GM19043 (cell line): ENCODE data around the gene MAP3K13.
A peak's percentile ranks its signal among the peaks of the same experiment; 100 is the strongest.

Experiments used
- ATAC-seq: cut with Tn5 transposase; IDR thresholded peaks from one replicate; pipeline ENCODE4 v1.9.1; 2021; ENCODE audit warnings: low read depth; ENCODE audit not compliant: unreplicated experiment

The MAP3K13 gene, protein sequence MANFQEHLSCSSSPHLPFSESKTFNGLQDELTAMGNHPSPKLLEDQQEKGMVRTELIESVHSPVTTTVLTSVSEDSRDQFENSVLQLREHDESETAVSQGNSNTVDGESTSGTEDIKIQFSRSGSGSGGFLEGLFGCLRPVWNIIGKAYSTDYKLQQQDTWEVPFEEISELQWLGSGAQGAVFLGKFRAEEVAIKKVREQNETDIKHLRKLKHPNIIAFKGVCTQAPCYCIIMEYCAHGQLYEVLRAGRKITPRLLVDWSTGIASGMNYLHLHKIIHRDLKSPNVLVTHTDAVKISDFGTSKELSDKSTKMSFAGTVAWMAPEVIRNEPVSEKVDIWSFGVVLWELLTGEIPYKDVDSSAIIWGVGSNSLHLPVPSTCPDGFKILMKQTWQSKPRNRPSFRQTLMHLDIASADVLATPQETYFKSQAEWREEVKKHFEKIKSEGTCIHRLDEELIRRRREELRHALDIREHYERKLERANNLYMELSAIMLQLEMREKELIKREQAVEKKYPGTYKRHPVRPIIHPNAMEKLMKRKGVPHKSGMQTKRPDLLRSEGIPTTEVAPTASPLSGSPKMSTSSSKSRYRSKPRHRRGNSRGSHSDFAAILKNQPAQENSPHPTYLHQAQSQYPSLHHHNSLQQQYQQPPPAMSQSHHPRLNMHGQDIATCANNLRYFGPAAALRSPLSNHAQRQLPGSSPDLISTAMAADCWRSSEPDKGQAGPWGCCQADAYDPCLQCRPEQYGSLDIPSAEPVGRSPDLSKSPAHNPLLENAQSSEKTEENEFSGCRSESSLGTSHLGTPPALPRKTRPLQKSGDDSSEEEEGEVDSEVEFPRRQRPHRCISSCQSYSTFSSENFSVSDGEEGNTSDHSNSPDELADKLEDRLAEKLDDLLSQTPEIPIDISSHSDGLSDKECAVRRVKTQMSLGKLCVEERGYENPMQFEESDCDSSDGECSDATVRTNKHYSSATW

DNA sequence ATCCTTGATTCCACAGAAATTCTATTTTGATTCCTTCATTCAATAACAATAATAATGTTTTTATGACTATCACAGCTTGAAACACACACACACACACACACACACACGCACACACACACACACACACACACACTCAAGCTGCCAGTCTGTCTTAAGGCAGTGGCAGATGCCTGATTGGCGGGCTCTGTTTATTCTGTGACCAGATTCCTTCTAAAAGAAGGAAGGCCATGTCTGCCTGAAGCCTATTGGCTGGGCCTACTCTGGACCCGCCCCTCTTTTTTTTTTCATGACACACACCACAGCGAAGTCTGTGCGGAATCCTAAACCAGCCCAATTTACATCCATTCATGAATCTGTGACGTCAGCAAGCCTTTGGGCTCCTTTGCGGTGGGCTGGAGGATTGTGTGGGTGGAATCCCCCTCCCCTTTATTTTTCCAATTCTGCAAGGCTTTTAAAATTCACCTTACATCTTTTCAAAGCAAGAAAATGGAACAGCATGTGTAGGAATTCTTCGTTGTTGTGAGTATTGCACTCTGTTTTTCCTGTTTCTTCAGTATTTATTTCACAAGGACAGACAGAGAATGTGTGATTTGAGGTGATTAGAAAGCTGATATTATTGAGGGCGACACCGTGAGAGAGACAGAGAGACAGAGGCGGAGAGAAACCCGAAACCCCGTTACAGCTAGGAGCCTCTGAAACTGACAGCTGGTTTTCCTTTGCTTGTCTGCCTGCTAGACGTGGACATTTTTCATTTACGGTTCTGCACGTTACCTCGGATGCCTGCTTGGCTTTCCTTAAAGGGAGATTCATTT lies at the start of gene MAP3K13:
Gene MAP3K13, plus strand, starts transcription at position 287 of the 812 bp plus-strand sequence. CDS start 65,446 bp downstream, outside the sequence.
- peak; percentile 98 for ATAC-seq

DNA sequence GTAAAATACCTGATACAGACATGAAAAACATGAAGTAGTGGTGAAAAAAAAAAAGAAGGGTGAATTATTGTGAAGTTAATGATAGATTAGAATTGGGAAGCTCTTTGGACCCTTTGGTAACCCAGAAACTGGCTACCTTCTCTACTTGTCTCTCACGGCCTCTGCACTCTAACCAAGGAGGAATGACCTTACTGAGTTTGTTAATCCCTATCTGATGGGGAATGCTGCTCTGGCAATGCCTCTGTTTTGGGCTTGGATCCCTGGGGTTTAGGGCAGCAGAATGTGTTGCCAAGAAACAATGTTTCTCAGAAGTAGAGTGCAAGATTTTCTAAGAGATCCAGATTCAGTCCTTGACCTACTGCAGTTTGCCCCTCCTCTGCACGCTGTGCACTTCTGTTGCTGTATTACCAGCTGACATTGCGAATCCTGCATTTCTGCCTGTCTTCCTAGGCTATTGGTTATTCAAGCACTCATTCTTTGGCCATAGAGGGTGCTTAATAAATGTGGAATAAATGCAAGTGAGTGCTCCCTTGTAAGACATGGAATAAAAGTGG lies 49.2 kb upstream of the MAP3K13 start:
- ATAC-seq, result no peak

DNA sequence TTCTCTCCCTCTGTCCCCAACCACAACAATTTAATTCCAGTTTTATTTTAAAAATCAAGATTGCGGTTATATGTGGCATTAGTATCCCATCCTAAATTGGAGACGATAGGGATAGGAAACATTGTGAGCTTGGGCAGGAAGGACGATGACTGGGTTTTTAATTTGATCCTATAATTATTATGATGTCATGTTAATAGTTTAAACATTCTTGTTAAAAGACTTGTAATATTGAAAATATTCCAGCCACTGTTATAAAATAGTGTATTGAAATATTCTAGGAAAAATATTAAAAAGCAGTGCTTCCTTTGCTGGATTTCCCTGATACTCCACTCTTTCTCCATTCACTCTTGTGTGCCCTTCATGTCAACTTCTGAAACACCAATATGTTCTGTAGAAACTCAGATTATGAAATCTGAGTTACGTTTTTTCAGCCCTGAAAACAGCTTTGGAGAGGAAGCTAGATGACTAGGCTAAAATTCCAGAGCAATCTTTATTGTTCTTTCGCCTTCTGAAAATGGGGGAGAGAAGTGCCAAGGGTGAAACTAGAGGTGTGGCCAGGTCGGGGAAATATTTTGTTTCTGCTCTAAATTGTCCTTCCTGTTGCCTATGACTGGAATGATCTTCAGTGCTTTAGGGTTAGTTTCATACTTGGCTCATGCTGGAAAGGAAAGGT lies 46.1 kb upstream of the MAP3K13 start:
- no peak for ATAC-seq

DNA sequence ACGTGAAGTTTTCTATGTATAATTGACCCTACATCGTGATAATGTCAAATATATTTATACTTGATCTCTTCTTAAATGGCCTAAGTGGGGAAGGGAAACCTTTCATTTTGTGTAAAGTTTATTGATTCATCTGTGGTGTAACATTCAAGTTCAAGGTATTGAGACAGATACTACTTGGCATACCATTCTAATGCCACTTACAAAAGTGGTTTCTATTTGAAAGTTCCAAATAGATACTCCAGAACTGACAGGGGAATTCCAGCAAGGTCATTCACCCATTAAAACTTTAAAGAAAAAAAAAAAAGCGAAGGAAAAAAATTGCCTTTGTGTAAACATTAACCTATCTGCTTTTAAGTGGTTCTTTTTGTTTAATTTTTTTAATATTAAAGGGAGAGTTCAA lies 45.3 kb upstream of the MAP3K13 start:
- no peak for ATAC-seq

DNA sequence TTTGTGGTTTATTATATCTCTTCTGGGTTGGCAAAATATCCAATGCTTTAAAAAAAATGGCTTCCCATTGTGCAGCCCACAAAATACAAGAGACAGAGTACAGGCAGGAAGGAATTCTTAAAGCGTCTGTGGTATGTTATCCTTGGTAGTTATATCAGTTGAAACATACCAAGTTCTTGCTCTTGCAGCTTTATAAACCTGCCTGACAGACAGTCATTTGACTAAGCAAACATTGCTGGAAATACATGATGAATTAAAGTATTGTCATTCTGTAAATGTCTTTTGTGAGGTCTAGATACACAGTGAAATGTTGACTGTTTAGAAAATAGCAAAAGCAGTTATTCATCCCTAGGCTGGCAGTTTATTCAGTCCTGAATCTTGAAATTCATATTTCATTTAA lies 44.8 kb upstream of the MAP3K13 start:
- no peak for ATAC-seq

DNA sequence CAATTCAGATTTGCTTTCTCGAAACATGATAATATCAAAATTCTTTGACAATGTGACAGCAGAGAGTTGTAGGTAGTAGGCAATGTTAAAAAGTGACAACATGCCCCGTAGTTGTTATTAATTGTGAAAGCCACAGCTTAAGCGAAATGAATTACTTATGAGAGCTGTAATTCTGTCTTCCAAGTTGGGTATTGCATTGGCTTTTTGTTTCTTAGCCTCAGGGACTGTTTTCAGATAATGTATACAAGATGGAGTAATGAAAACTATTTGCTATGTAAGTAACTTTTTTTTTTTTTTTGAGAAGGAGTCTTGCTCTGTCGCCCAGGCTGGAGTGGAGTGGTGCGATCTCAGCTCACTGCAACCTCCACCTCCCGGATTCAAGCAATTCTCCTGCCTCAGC lies 43.1 kb upstream of the MAP3K13 start:
- no peak for ATAC-seq

DNA sequence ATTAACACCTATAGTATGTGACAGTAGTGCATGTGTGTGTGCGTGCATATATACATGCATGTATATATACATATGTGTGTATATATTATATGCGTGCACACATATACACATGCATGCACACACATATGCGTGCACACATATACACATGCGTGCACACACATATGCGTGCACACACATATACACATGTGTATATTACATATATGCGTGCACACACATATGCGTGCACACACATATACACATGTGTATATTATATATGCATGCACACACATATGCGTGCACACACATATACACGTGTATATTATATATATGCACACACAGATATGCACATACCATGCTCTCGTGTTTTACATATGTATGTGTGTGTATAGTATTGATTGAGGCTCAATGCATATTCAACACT lies 42.0 kb upstream of the MAP3K13 start:
- ATAC-seq, result no peak

DNA sequence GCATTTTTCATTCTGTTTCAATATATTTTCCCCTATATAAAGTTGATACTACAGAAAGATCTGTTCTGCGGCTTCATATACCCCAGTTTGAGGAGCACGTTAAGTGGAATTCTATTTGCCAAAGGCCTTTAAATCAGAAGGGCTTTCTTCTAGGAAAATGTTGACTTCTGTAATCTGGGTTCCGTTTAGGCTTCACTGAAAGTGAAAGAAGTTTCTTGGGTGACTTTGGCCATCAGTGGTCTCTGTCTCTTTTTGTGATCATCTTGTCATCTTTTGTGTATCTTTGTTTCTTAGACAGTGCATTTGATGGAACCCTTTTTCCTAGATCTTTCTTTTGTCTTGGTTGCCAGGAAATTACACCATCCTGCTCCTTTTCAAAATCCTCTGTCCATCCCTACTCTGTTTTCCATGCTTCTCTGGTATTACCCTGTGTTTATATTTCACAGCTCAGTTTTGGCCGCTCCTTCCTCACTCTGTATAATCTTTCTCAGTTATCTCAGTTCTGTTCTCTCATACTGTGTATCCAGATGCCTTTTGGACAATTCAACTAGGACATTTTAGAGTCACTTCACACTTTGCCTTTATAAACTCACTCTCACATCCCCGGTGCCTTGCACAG lies 40.7 kb upstream of the MAP3K13 start:
- no peak for ATAC-seq

DNA sequence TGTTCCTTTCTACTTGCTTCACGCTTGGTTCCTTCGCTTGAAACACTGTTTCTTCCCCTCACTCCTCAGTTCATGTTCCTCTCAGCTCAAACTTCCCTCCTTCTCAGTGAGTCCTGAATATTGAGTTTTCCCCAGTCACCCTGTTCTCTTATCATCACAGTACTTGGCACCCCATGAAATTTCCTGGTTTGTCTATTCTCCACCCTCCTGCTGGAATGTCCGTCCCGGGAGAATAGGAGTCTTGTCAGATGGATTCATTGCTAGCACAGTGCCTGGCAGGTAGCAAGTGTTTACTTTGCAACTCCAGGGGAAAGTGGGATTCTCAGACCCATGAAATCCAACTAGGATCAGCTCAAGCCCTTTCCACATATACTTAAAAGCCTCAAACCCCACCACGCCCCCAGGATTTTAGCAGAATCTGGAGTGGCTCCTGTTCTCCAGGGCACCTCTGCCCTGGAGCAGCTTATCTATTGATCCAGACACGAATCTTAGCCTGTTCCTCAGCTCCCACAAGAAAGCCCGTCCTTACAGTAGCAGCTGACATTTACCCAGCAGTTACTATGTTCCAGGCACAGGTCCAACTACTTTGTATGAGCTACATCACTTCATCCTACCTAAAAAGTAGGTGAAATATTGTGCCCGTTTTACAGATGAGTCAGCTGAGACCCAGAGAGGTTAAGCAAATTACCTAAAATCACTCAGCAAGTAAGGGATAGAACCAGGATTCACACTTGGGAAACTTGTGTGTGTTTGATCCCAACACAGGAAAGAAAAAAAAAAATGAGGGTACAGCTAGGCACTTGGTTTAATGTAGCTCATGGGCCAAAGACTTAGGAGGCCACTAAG lies 36.8 kb upstream of the MAP3K13 start:
- ATAC-seq, result no peak

DNA sequence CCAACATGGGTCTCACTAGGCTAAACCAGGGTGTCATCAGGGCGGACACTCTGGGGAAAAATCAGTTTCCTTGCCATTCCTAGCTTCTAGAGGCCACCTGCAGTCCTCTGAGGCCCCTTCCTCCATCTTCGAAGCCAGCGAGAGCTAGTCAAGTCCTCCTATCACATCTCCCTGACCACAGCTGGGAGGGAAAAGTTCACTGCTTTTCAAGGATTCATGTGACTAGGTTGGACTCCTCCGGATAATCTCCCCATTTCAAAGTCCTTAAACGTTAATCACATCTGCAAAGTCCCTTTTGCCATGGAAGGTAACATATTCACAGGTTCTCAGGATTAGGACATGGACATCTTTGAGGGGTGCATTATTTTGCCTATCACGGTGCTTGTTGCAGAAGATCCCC lies 35.9 kb upstream of the MAP3K13 start:
- ATAC-seq, result no peak

DNA sequence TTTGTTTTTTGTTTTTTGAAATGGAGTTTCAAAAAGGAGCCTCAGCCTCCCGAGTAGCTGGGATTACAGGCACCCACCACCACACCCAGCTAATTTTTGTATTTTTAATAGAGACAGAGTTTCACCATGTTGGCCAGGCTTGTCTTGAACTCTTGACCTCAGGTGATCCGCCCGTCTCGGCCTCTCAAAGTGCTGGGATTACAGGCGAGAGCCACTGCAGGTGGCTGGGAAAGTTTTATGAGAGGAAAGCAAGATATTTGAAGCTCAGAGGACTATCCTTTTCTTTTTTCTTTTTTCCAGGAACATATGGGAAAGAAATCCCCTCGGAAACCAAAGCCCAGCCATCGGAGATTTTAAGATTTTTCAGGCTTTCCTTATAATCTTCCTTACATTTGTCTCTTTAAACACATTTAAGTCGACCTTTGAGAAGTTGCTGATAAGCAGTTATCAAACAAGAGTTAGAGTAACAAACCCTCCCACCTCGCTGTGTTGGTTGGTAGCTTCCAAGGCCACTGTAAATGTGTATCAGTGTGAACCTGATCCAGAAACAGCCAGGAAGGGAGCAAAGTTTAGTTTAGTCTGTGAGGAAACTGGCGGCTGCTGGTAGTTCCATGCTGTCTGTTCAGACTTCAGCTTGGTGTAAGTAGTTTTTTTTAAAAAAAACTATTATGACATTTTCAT lies 34.5 kb upstream of the MAP3K13 start:
- no peak for ATAC-seq

DNA sequence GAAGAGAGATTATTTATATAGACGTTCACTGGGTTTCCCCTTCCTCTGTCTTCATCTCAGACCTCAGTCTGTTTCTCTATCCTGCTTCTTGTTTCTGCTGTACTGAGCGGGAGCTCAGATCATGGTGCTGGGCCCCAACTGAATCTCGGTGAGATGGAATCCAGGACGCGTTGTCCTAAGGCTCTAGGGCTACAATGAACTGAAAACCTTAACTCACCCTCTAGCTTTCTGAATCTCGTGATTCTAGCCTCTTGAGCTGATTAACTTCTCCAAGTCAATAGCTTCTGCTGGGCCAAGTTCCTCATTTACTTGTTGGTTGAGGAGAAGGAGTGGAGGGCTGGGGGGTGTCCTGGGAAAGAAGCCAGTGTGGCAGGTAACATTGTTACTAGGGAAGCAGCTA lies 32.7 kb upstream of the MAP3K13 start:
- no peak for ATAC-seq

DNA sequence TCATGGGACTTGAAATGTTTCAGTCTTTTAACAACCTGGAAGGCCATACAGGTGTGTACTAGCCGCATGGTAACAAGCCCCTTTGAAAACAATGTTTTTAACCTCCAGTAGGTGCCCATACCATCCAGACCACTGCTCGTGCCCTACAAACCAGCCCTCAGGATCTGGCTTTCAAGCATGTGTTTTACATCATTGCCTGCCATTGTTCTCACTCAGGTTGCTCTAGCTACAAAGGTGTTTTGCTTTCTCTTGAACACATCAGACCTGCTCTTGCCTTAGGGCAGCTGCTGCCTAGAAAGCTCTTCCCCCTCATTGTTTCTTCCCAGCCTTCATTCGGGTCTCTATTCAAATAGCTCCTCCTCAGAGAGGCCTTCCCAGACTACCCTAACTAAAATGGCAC lies 32.3 kb upstream of the MAP3K13 start:
- ATAC-seq, result no peak

DNA sequence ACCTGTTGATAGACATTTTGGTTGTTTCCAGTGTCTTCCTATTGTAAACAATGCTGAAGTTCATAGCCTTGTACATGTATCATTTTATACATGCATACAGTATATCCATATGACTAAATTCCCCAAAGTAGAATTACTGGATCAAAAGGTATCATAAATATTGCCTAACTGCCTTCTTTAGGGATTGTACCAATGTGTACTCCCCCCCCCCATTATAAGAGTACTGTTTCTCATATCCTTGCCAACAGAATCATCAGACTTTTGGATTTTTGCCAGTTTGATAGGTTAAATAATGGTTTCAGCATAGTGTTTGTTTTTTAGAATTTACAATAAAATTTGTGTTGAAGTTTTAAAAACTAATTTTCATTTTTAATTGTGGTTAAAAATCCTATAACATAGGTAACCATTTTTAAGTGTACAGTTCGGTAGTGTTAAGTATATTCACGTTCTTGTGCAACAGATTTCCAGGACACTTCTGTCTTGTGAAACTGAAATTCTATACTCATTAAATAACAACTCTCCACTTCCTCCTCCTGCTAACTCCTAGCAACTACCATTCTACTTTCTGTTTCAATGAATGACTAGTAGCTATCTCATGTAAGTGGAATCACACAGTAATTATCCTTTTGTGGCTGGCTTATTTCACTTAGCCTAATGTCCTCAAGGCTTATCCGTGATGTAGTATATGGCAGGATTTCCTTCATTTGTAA lies 30.8 kb upstream of the MAP3K13 start:
- peak; percentile 100 for ATAC-seq

DNA sequence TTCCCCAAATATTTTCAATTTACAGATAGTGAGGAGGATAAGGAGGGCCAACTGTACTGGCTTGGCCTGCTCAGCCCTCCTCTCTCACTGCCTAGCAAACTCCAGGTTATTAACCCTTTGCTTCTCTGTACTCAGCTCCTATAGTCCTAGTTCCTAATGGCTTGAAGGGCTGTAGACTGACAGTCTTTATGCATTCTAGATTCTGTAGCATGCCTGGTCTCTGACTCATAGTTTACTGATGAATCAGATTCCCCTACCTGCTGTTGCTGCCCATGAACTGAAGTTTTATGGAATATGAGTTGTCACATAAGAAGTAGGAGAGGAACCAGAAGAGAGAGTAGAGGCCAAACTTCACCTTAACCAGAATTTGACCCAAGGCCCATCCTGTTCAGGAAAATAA lies 27.1 kb upstream of the MAP3K13 start:
- ATAC-seq, result no peak

DNA sequence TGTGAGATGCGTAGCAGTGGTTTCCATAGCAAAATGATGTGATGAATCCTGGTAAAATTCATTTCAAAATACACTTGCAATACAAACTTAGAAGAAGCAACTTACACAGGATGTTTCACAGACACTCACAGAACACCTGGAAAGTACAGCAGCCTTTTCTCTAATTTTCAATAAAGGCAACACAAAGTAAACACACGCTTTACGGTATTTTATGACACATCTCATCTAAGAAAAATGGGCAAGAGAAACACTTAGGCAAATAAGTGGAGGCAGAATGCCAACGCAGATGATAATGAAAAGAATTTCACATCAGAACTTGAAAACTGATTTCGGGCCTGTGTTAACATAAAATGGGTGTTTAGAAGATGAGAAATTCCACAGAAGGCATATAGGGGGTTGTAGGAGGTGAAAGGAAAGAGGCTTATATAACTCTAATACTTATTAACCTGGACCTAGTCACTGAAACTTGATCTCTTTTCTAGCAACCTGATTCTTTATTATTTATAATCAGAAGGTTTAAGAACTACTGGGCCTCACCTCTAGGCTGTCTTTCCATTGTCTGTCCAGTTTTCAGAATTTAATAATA lies 25.6 kb upstream of the MAP3K13 start:
- ATAC-seq, result no peak

DNA sequence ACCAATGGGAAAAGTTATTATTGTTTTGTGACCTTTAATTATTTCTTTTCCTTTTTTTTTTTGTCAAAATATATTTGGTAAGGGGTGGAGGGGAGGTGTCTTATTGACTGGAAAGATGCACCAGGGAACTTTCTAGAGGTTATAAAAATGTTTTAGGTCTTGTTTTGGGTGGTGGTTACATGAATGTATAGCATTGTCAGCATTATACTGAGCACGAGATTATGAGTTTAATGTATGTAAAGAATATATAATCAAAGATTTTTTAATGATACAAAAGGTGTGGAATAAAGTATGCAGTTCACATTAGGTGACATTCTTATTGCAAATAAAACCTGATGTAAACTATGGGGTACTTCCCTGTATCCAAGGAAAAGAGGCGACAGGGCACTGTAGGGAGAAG lies 23.0 kb upstream of the MAP3K13 start:
- ATAC-seq, result no peak
